Measurements from ENCODE around the gene YKT6.

The YKT6 gene

GRCh38 chr7:44219371-44220045 lies 18.7 kb downstream of the YKT6 start:
- no peak for DNase-seq (ENCODE audit: low read depth)

- DNase-seq (ENCODE audit: low read depth), result no peak
Observed at GRCh38 chr7:44220046-44220357, 19.2 kb downstream of the YKT6 start.

- no peak for DNase-seq (ENCODE audit: low read depth)
Observed at GRCh38 chr7:44220358-44221112, 19.8 kb downstream of the YKT6 start.

GRCh38 chr7:44221231-44221791 lies 20.5 kb downstream of the YKT6 start:
- no peak for DNase-seq (ENCODE audit: low read depth)

- DNase-seq (ENCODE audit: low read depth), result no peak
Observed at GRCh38 chr7:44222074-44222473, 21.3 kb downstream of the YKT6 start.

- DNase-seq (ENCODE audit: low read depth), result no peak
Observed at GRCh38 chr7:44222776-44223261, 22.0 kb downstream of the YKT6 start.

- DNase-seq (ENCODE audit: low read depth), result no peak
Observed at GRCh38 chr7:44223362-44224079, 22.7 kb downstream of the YKT6 start.

- no peak for DNase-seq (ENCODE audit: low read depth)
Observed at GRCh38 chr7:44224080-44224973, 23.5 kb downstream of the YKT6 start.

GRCh38 chr7:44224974-44225565 lies 24.3 kb downstream of the YKT6 start:
- no peak for DNase-seq (ENCODE audit: low read depth)

GRCh38 chr7:44225566-44226395 lies 25.0 kb downstream of the YKT6 start:
- no peak for DNase-seq (ENCODE audit: low read depth)

GRCh38 chr7:44226396-44226753 lies 25.6 kb downstream of the YKT6 start:
- no peak for DNase-seq (ENCODE audit: low read depth)

- DNase-seq (ENCODE audit: low read depth), result no peak
Observed at GRCh38 chr7:44227911-44228310, 27.1 kb downstream of the YKT6 start.

GRCh38 chr7:44228571-44229350 lies 28.0 kb downstream of the YKT6 start:
- DNase-seq (ENCODE audit: low read depth), result no peak

GRCh38 chr7:44229546-44230105 lies 28.8 kb downstream of the YKT6 start:
- no peak for DNase-seq (ENCODE audit: low read depth)

GRCh38 chr7:44230286-44230685 lies 29.5 kb downstream of the YKT6 start:
- no peak for DNase-seq (ENCODE audit: low read depth)

- no peak for DNase-seq (ENCODE audit: low read depth)
Observed at GRCh38 chr7:44231088-44231487, 30.3 kb downstream of the YKT6 start.

GRCh38 chr7:44232396-44232795 lies 31.6 kb downstream of the YKT6 start:
- no peak for DNase-seq (ENCODE audit: low read depth)

GRCh38 chr7:44232901-44233715 lies 32.3 kb downstream of the YKT6 start:
- no peak for DNase-seq (ENCODE audit: low read depth)
